GM21447 (cell line): ENCODE results near the gene STK38.

Source experiments
- ATAC-seq: cut with Tn5 transposase; IDR thresholded peaks from one replicate; pipeline ENCODE4 v1.9.1; 2021; ENCODE audit not compliant: unreplicated experiment

The STK38 gene

GRCh38 chr6:36566418-36566905, 19.2 kb upstream of the STK38 start:
- no peak for ATAC-seq

- ATAC-seq = no peak
These were observed 16.6 kb upstream of the STK38 start for GRCh38 chr6:36563928-36564284.

- no peak for ATAC-seq
These were observed 16.1 kb upstream of the STK38 start for GRCh38 chr6:36563237-36563927.

GRCh38 chr6:36560822-36561221, 13.5 kb upstream of the STK38 start:
- no peak for ATAC-seq

- no peak for ATAC-seq
These were observed 11.9 kb upstream of the STK38 start for GRCh38 chr6:36559011-36559793.

- ATAC-seq = no peak
These were observed 9.0 kb upstream of the STK38 start for GRCh38 chr6:36556281-36556680.

GRCh38 chr6:36555750-36556252, 8.5 kb upstream of the STK38 start:
- ATAC-seq = no peak

GRCh38 chr6:36550473-36551000, 3.3 kb upstream of the STK38 start:
- ATAC-seq = no peak

- ATAC-seq = no peak
These were observed 1.1 kb upstream of the STK38 start for GRCh38 chr6:36548401-36548743.

GRCh38 chr6:36547646-36548400, 544 bp upstream of the STK38 start:
- ATAC-seq = no peak

GRCh38 chr6:36546308-36546919, 865 bp downstream of the STK38 start:
- no peak for ATAC-seq

- ATAC-seq = no peak
These were observed 1.4 kb downstream of the STK38 start for GRCh38 chr6:36545767-36546307.

GRCh38 chr6:36544228-36544627, 3.1 kb downstream of the STK38 start:
- no peak for ATAC-seq

- no peak for ATAC-seq
These were observed 5.2 kb downstream of the STK38 start for GRCh38 chr6:36542041-36542440.

GRCh38 chr6:36539814-36540568, 7.3 kb downstream of the STK38 start:
- ATAC-seq = no peak

GRCh38 chr6:36536873-36537547, 10.3 kb downstream of the STK38 start:
- no peak for ATAC-seq

GRCh38 chr6:36533321-36533720, 14.0 kb downstream of the STK38 start:
- no peak for ATAC-seq

- ATAC-seq = no peak
These were observed 21.2 kb downstream of the STK38 start for GRCh38 chr6:36526066-36526465.

GRCh38 chr6:36525346-36525745, 21.9 kb downstream of the STK38 start:
- no peak for ATAC-seq
